GM21723 (cell line): Measurements from ENCODE around the gene WDR48.
"Not testable (repeated sequence)": the region's sequence is repeated elsewhere in the genome, so short reads cannot be mapped to it uniquely, and the experiment has no call there.

Source experiments
- ATAC-seq: cut with Tn5 transposase; IDR thresholded peaks from one replicate; pipeline ENCODE4 v1.9.1; 2021; ENCODE audit warnings: mild to moderate bottlenecking, moderate library complexity; ENCODE audit not compliant: unreplicated experiment

The WDR48 gene

DNA sequence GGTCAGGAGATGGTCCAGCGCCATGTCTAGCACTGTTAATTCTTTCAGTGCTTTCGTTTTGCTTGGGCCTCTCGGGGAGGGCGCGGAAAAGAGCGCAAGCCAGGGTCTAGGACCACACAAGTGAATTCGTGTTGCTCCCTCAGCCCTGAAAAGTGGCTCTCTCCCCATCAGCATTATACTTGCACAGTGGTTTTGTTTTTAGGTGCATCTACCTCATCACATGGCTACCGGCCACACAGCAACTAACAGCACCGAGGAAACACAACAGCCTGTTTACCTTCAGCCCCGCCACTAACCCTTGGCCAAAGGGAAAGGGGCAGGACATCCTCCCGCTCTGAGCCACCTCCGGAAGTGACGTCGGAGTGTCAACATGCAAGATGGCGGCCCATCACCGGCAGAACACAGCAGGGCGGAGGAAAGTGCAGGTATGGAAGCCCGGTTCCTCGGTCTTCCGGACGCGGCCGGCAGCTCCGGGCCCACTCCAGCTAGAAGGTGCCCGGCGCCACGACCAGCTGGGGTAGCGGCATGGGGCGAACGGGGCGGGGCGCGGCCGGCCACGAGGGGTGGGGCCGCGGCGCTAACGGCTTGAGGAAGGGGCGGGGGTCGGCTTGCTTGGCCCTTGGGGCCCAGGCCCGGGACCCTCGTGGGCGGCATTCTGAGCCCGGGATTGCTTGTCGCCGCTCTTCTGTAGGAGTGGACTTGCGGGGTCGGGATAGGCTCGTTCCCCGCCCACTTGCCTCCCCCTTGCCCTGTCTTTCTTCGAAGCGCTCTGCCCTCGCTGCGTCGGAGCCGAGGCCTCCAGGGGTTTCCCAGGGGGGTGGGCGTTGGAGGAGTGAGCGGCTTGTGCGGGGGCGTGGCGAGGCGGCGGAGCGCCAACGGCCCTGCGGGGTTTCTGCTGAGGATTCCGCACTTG is at the start of gene WDR48, which contains the start of gene SCN11A:
Gene WDR48, plus strand, starts transcription at position 368 of the 913 bp plus-strand sequence. Its CDS starts 10 bp downstream, at position 378.
Gene SCN11A, minus strand, starts transcription at position 296 of the 913 bp plus-strand sequence. CDS start 101,582 bp downstream, outside the sequence.
- peak; percentile 98 for ATAC-seq

DNA sequence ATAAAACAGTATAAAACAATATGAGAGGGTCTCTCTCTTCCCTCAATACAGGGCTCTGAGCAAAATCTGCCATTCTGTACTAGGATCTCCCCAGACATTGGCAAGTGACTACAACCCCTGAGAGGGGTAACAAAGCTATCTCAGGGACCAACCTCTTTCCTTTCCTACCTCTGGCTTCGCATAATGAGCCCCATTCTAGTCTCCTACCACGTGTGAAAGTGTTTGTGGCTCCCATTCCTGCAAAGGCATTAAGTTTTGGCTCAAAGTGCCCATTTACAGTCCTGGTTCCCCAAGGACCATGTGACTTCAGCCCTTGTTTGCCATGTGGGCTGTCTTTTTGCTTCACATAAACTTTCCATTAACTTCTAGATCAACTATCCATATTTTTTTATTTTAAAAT is 46.5 kb upstream of the WDR48 start:
- ATAC-seq = no peak

DNA sequence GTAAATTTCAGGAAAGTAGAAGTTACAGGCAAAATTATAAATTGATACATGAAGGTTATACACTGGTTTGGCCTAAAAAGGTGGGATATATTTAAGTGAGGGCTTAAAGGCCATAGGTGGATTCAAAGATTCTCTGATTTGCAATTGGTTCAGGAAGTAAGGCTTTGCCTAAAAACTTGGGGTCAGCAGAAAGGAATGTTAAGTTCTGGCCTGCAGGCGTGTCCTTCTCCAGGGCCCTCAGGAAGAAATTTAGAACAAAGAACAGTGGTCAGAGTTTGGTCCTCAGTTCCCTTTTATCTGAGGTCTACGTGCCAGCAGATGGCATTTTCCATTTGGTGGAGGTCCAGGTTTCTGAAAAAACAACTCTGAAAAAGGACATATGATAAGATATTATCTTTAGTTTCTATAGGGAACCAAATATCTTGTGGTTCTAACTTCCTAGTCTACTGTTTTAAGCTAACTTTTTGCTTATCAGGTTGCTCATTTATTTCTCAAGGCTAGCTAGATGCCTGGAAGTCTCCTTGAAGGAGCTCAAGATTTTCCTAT is 40.6 kb upstream of the WDR48 start:
- ATAC-seq = no peak

DNA sequence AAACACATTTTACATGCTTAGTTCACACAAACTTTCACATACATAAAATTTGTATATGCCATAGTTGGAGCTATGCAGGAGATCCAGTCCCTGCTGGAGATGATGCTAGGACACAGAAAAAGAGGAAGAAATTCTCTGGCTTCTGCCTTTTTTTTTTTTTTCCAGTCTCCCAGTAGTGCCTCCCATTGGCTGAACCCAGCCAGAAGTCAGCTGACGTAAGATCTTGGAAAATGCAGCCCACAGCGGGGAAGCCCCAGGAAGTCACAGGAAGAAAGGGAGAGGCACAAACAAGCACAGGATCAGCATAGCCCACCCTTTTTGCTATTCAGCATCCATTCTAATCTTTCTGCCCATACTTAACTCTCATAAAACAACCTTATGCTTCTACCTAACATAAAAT is 38.5 kb upstream of the WDR48 start:
- ATAC-seq = no peak

DNA sequence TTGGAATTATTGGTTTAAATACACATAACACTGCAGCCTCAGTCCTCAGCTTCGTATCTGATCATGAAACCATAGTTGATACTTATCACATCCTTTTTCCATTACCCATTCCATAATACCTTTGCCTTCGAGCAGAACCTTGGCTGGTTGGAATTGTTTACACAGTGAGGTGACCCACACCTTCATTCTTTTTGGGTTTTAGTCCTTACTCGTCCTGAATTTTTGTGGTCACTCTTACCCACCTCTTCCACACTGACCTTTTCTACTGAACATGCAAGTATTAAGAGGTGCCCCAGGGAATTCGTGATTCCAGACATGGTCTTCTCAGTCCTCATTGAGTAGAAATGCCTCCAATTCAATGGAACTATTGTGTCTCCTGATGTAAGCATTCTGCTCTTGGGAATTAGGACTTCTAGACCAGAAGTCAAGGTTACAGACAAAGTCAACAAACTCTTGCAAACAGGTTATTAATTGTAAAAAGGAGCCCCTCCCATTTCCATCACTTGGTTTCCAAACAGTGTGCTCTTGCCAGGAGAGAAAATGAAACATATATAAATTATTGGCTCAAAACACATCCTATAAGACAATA is 37.8 kb upstream of the WDR48 start:
- no peak for ATAC-seq

DNA sequence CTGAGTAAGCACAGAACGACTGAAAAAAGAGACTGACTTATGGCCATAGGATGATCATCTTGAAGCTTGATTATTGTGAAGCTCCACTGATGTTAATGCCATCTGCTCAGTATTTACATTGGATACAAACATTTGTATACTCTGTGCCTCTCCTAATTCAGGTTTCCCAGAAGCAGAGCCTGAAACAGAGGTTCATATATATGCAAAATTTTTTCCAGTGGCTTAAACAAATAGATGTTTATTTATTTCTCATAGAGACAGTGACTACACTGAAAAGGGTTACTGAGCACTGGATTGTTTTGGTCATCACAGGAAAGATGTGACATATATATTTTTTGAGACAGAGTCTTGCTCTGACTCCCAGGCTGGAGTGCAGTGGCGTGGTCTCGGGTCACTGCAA is 36.4 kb upstream of the WDR48 start:
- no peak for ATAC-seq

DNA sequence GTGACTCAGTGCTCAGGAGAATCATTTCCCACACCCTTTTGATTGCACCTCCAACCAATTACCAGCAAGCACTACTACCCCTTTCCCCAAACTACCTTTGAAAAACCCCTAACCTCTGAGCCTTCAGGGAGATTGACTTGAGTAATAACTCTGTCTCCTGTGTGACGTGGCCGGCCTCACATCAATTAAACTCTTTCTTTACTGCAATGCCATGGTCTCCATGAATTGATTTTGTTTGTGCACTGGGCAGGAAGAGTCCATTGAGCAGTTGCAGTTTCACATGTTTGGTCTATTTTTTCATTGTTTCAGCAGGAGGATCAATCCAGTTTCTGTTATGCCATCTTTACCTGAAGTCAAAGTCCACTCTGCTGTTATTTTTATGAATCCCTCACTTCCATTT is 32.5 kb upstream of the WDR48 start:
- no peak for ATAC-seq

DNA sequence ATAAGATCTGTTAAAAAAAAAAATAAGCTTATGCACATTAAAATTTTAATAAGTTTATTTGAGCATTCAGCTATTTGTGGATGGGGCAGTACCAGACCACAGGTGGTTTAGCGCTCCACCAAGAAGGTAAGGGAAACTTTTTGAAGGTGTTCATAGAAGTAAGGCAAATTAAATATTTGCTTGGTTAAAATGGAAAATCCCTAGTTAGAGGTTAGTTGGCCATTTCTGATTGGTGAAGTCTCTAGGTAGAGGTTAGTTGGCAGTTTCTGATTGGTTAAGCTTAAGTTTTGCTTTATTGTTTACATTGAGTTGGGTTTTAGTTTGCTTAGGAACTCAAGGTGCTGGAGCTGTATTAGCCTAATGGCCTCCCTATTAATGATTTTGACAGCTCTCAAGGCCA is 30.8 kb upstream of the WDR48 start:
- no peak for ATAC-seq

DNA sequence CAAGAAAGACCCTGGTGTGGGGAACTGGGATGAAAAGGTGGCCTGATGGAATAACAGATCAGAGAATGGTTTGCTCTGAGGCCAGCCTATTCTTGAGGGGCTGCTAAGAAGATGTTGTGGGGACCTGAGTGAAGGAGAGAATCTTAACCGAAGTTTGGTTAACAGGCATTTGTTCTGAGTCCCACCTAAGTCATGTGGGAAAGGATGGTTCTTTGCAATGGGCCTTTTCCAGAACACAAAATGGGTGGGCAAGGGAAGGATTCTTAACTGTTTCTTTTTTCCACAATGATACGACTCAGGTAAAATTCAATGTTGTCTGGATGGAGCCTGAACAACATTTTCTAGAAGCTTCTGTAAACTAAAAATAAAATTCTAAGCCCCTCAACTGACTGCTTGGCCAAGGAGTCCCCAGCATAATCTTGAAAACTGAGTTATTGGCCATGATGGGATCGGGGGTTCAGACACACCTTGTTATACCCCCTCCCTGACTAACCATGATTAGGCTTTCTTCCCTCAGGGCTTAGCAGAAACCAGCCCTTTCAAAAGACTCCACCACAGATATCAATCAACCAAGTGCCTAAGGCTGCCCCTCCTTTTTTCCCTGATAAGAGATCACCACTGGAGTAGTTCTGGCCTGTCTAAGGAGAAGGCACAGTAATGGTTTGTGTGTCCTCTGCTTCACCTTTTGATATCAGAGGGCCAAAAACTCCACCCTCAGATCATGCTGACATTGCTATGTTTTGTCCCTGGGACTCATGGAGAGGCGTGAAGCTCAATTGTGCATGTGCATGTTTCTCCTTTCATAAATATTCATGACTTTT is 30.1 kb upstream of the WDR48 start:
- ATAC-seq = no peak

DNA sequence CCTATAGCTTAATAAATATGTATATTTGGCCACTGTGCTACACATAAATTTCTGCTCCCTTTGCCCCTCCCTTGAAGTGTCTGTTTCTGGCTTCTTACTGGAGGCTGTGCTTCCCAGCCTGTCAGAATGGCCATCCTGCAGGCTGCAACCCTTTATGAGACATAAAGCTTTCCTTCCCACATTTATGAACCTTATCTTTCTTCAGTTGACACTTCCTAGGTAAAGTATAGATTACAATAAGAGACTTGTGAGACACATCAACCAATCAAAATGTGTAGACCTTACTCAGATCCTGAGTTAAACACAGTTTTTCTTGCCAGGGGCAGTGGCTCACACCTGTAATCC is 29.6 kb upstream of the WDR48 start:
- ATAC-seq = no peak

DNA sequence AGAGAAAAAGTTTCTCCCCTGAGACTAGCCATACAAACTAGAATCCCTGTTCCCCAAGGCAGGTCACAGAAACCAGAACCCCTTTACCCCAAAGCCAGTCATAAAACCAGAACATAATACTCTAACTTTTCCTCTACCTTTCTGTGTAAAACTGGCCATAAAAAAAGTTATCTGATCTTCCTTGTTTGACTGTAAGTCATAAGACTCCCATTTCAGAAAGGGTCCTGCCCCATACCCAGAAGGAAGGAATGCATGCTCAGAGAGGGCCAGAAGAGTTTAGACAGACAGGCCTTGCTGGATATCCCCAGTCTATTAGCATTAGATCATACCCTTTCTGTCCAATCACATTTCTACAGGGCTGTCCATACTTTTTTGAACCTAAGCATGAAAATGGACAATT is 27.3 kb upstream of the WDR48 start:
- ATAC-seq = no peak

DNA sequence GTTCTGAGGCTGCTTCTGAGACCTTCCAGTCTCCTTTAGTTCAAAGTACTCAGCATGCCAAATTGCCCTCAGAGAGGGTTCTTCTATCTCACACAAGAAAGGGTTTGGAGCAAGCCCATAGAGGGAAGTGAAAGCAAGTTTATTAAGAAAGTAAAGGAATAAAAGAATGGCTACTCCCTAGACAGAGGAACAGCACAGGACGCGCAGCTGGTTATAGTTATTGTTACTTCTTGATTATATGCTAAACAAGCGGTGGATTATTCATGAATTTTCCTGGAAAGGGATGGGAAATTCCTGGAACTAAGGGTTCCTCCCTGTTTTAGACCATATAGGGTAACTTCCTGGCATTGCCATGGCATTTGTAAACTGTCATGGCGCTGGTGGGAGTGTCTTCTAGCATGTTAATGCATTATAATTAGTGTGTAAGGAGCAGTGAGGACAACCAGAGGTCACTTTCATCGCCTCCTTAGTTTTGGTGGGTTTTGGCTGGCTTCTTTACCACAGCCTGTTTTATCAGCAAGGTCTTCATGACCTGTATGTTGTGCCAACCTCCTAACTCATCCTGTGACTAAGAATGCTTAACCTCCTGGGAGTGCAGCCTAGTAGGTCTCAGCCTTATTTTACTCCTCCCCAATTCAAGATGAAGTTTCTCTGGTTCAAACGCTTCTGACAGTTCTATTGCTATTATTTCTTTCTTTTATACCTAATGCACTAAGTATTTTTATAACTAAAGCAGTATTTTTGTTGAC is 26.4 kb upstream of the WDR48 start:
- no peak for ATAC-seq

DNA sequence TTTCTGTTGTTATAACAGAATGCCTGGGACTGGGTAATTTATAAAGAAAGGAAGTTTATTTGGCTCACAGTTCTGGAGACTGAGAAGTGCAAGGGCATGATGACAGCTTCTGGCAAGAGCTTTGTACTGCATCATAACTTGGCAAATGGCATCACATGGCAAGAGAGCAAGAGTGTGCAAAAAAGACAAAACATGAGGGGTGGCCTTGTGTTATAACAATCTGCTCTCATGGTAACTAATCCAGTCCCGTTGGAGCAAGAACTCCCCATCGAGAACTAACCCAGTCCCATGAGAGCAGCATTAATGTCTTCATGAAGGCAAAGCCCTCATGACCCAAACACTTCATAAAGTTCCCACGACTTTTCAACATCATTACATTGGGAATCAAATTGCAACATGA is 23.3 kb upstream of the WDR48 start:
- ATAC-seq = no peak

DNA sequence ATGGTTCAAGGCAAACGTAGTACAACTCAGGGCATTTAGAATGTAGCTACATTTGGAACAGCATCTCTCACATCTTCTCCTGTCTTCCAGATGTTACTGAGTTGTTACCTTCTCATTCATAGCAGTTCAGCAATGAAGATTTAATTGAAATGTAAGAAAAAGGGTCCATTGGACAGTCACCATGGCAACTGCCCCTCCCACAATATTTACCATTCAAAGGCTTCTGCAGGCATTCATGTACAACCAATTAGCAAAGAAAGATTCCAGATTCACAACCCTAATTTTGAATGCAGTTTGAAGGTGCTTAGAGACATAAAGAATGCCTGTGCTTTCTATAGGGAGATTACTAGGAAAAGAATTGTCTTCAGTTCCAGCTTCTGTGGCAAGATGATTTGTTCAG is 22.3 kb upstream of the WDR48 start:
- no peak for ATAC-seq

DNA sequence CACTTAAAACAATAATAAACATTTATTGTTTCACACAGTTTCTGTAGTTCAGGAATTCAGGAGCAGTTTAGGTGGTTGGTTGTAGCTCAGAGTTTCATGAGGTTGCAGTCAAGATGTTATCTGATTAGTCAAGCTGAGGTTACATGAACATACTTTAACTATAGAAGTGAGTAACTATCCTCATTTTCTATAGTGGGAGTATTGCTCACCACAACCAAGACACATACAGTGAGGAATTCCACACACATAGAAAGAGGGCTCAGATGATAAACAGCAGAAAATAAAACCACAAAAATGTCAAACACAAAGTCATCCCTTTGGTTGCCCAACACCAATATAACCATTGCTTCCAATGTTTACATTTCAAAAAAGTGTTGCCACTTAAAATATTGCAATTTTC is 13.7 kb upstream of the WDR48 start:
- ATAC-seq = no peak

DNA sequence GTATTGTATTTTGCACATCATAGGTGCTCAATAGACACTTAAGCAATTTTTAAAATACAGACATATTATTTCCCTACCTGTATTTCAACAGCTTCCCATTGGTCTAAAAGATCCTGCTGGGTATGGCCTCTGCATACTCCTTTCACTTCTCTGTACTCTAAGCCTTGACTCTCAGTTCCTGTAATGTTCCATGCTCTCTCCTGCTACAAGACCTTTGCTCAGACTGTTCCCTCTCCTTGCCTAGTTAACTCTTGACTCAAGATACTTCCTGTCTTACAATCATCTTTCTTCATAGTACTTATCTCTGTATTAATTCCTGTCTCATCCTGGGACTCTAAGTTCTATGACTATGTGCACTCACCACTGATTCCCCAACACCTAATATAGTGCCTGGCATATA is 1.8 kb upstream of the WDR48 start:
- no peak for ATAC-seq

DNA sequence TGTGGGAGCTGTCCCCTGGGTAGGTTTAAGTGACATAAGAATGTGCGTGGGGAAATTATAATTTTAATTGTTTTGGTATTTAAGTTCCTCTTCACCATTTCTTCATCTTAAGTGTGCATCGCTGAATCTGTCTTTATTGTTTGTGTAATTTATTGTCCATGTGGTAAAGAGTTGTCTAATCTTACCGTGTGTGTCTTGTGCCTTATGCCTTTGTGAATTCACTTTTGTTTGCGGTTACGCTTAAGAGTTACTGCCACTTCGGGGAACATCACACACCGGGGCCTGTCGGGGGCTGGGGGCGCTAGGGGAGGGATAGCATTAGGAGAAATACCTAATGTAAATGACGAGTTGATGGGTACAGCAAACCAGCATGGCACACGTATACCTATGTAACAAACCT is 767 bp downstream of the WDR48 start:
- no peak for ATAC-seq

DNA sequence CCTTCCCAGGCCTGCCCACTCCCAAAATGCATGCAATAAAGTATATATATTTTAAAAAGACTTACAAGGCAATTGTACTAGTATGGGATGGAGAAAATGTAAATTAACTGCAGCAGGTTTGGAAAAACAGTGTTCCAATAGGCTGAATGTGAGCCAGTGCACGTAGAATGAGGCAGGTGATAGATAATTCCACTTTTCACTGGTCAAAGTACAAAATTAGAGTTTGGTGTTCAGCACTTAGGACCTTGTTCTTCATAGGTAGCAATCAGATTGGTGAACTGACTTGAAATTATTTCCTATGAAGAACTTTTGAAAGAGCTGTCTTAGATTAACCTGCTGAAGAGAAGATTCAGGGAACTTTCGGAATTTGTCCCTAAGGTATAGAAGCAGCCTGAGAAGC is 1.9 kb downstream of the WDR48 start:
- ATAC-seq = no peak

DNA sequence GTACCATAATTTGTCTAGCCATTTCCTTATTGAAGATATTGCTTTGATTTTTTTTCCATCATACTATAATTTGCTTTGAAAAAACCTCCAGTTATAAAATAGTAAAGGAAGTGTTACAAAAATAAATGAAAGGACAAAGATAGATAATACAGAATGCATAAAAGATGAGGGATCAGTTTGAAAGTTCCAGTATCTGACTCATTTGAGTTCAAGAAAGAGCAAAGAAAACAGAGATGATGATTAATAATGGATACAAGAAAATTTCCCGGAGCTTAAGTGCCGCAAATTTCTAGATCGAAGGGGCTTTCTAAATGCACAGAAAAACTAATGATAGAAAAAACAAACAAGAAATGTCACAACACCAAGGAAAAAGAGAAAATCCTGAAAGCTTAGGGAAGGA is 4.3 kb downstream of the WDR48 start:
- no peak for ATAC-seq

DNA sequence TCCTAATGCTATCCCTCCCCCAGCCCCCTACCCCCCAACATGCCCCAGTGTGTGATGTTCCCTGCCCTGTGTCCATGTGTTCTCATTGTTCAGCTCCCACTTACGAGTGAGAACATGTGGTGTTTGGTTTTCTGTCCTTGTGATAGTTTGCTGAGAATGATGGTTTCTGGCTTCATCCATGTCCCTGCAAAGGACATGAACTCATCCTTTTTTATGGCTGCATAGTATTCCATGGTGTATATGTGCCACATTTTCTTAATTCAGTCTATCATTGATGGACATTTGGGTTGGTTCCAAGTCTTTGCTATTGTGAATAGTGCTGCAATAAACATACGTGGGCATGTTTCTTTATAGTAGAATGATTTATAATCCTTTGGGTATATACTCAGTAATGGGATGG is 9.4 kb downstream of the WDR48 start:
- ATAC-seq = not testable (repeated sequence)

DNA sequence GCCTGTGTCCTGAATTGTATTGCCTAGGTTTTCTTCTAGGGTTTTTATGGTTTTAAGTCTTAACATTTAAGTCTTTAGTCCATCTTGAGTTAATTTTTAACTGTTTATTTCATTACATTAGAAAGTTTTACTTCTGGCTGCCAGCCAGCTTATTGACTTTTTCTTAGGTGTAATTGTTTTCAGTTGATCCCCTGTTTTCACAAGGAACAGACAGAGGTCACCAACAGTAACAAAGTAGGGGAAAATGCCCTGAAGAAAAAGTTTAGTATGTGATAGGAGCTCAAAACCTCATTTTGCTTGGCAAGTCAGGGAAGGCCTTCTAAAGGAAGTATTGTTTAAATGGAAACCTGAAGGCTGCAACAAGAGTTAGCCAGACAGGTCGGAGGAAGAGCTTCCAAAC is 10.4 kb downstream of the WDR48 start:
- no peak for ATAC-seq
